Panc1 (cell line): ENCODE results near the gene CSH1. TPM values are rescaled to one million over a fixed set of nuclear protein-coding genes. Genes with fewer than 3 reads are reported as not detected.
"Not testable (repeated sequence)": the region's sequence is repeated elsewhere in the genome, so short reads cannot be mapped to it uniquely, and the experiment has no call there.

Experiments
- ATAC-seq: fragments of 200-7000 bp; cut with Tn5 transposase; 2 replicates; pipeline ENCODE4 v1.9.1; 2020; ENCODE audit warnings: mild to moderate bottlenecking, moderate library complexity
- BruUV-seq: library from RNA; stranded (reverse); fragments of 400-500 nt; replicated peaks from 2 replicates; lab custom pipeline; 2021; lab: Mats Ljungman, UMichigan
- CTCF ChIA-PET: fragments of 300-600 bp; sonication (Branson Sonifier 250); formaldehyde crosslinking; loops from one replicate; lab custom pipeline; 2022; ENCODE audit warnings: antibody characterized with exemption; lab: Charles Lee
- POLR2A ChIA-PET: fragments of 300-600 bp; sonication (Branson Sonifier 250); formaldehyde crosslinking; loops from one replicate; lab custom pipeline; 2022; ENCODE audit warnings: antibody characterized with exemption; lab: Charles Lee
- DNase-seq: peaks from one replicate; pipeline ENCODE4 v3.0.0-alpha.2; 2010; ENCODE audit warnings: low read depth, low spot score
- H3K27ac ChIP-seq: 2 replicates; pipeline ENCODE4 v1.5.1; 2011; ENCODE audit warnings: mild to moderate bottlenecking, low read length, inconsistent platforms
- H3K27me3 ChIP-seq: fragments of 200-500 bp; sonication (Bioruptor generic); 2 replicates; pipeline ENCODE4 v1.6.0; 2014; ENCODE audit warnings: low read length, inconsistent platforms; ENCODE audit not compliant: control insufficient read depth, insufficient read depth
- H3K36me3 ChIP-seq: fragments of 200-500 bp; sonication (Bioruptor generic); 2 replicates; pipeline ENCODE4 v1.5.1; 2014; ENCODE audit warnings: inconsistent platforms, mild to moderate bottlenecking, low read length, moderate library complexity; ENCODE audit not compliant: control insufficient read depth, insufficient read depth
- H3K4me1 ChIP-seq: 2 replicates; pipeline ENCODE4 v1.5.1; 2011; ENCODE audit warnings: inconsistent platforms, mild to moderate bottlenecking, low read length, moderate library complexity; ENCODE audit not compliant: control insufficient read depth, insufficient read depth
- H3K4me3 ChIP-seq, 2 experiments: 2 replicates each; pipeline ENCODE4 v1.5.1; 2011 to 2012; ENCODE audit warnings: low read depth in 2 of 2, low read length in 2 of 2, mild to moderate bottlenecking in 2 of 2, inconsistent platforms in 1 of 2, moderate library complexity in 1 of 2
- H3K9me3 ChIP-seq: fragments of 200-500 bp; sonication (Bioruptor generic); 2 replicates; pipeline ENCODE4 v1.5.1; 2014; ENCODE audit warnings: low read depth, mild to moderate bottlenecking, inconsistent platforms, low read length, moderate library complexity; ENCODE audit not compliant: control insufficient read depth, insufficient read depth
- POLR2AphosphoS5 ChIP-seq: IDR thresholded peaks from 2 replicates; pipeline ENCODE4 v1.6.1; 2012; ENCODE audit warnings: mild to moderate bottlenecking, low read depth, low read length, moderate library complexity
- SIN3A ChIP-seq: IDR thresholded peaks from 2 replicates; pipeline ENCODE4 v1.6.1; 2012; ENCODE audit warnings: low read depth, mild to moderate bottlenecking, low read length, moderate library complexity, borderline replicate concordance; ENCODE audit not compliant: insufficient read depth
- TCF7L2 ChIP-seq: IDR thresholded peaks from 2 replicates; pipeline ENCODE4 v1.6.1; 2011; ENCODE audit warnings: mild to moderate bottlenecking, low read depth, low read length, inconsistent platforms
- in situ Hi-C: cut with HindIII; loops from 2 replicates; pipeline ENCODE4 v1.10.0; 2016; ENCODE audit warnings: low sequenced_read_pairs, low pct_unique_long_range_greater_than_20kb
- intact Hi-C: fragments of 100-400 bp; cut with micrococcal nuclease; formaldehyde crosslinking; loops from one replicate; pipeline ENCODE4 v1.10.0; 2022; ENCODE audit not compliant: unreplicated experiment
- total RNA-seq: library from RNA; stranded (reverse); gene quantifications from one replicate; pipeline ENCODE4 v1.2.1, GENCODE V29; 2021; ENCODE audit not compliant: unreplicated experiment
- TF ChIP-seq, protein P1 (sequence below): fragments of 450-650 bp; IDR thresholded peaks from 2 replicates; pipeline ENCODE4 v1.5.1; 2017; ENCODE audit warnings: mild to moderate bottlenecking
- TF ChIP-seq, protein P2 (sequence below), 2 experiments: IDR thresholded peaks; 2 replicates each; pipeline ENCODE4 v1.6.1; 2011 to 2012; ENCODE audit warnings: low read depth in 2 of 2, control low read depth in 1 of 2, low read length in 1 of 2, mild to moderate bottlenecking in 1 of 2, moderate library complexity in 1 of 2; ENCODE audit not compliant: insufficient read depth in 1 of 2

The CSH1 gene
- total RNA-seq, 1 experiment from 2014 or later = not detected

DNA sequence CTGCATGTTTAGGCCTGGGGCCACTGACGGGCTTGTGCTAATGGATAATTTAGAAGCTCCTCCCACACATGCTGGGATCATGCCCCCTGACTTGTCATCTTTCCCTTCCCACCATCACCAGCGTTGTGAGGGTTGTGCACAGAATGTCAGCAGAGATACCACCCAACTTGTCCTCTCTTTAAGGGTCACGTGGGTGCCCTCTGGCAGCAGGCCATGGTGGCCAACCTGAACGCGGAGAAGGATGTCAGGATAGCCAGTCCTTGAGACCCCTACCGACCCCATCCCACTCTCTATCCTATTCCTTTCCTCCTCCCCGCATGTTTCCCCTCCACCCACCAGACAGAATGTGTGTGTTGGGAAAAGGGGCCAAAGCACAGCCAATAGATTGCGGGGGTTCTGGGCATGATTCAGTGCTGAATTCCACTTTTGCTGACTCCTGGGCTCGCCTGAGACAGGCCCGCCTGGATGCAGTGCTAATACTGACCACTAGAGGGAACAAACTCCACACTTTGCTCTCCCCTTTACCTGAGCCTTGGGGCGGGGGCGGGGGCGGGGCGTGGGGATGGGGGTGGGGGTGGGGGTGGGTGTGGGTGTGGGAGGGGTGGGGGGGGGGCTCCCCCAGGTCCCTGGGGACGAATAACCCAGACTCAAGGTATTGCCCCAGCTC is 14.3 kb downstream of the CSH1 start, which contains the start of gene GH2:
GH2 (minus strand) TSS at position 10 of the 667 bp plus-strand sequence. CDS start 143 bp downstream, outside the sequence.
- H3K4me3 ChIP-seq = no peak within 1 kb of the TSS
- no peaks in the 10 kb centered on the region for H3K27me3 ChIP-seq
- no peaks in the 10 kb centered on the region for H3K36me3 ChIP-seq
- no peaks in the 10 kb centered on the region for H3K9me3 ChIP-seq
- ChIA-PET CTCF (interaction anchor here (0.7 kb wide), 1 partner anchor 12 kb away, joined by 4 read pairs; no protein-coding TSS in a partner anchor), POLR2A (no interaction called here)
- intact Hi-C loops (no loop called here), in situ Hi-C loops (no loop called here)
- no peak within 1 kb of the TSS for H3K27ac ChIP-seq
- no TSS peak for BruUV-seq
- peak; percentile 87 for ATAC-seq
- H3K4me1 ChIP-seq = no peaks in the 10 kb centered on the region
- peak; percentile 35 for DNase-seq
- TF ChIP-seq, protein P1, sequence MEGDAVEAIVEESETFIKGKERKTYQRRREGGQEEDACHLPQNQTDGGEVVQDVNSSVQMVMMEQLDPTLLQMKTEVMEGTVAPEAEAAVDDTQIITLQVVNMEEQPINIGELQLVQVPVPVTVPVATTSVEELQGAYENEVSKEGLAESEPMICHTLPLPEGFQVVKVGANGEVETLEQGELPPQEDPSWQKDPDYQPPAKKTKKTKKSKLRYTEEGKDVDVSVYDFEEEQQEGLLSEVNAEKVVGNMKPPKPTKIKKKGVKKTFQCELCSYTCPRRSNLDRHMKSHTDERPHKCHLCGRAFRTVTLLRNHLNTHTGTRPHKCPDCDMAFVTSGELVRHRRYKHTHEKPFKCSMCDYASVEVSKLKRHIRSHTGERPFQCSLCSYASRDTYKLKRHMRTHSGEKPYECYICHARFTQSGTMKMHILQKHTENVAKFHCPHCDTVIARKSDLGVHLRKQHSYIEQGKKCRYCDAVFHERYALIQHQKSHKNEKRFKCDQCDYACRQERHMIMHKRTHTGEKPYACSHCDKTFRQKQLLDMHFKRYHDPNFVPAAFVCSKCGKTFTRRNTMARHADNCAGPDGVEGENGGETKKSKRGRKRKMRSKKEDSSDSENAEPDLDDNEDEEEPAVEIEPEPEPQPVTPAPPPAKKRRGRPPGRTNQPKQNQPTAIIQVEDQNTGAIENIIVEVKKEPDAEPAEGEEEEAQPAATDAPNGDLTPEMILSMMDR = peak; percentile 63
- no peak for TF ChIP-seq TCF7L2

DNA sequence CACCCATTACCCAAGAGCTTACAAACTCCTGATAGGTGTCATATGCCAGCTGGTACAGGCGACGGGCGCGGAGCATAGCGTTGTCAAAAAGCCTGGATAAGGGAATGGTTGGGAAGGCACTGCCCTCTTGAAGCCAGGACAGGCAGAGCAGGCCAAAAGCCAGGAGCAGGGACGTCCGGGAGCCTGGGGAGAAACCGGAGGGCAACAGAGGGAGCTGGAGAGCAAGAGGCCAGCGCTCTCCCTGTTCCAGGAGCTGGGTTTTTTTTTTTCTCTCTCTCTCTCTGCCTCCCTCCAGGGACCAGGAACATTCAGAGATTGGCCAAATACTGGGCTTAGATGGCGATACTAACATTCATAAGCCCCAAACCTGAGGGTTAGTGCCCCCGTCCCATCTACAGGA is 15.0 kb downstream of the CSH1 start:
- H3K27me3 ChIP-seq, POLR2A ChIA-PET, ATAC-seq, H3K36me3 ChIP-seq, H3K27ac ChIP-seq, in situ Hi-C loops, intact Hi-C loops, H3K4me1 ChIP-seq, BruUV-seq, DNase-seq, H3K9me3 ChIP-seq, H3K4me3 ChIP-seq: not testable (repeated sequence)
- CTCF ChIA-PET = interaction anchor here (0.7 kb wide), 1 partner anchor 12 kb away, joined by 4 read pairs; no protein-coding TSS in a partner anchor
- TF ChIP-seq, protein P1 = peak; percentile 17; the same call in 1 of the 2 replicates

DNA sequence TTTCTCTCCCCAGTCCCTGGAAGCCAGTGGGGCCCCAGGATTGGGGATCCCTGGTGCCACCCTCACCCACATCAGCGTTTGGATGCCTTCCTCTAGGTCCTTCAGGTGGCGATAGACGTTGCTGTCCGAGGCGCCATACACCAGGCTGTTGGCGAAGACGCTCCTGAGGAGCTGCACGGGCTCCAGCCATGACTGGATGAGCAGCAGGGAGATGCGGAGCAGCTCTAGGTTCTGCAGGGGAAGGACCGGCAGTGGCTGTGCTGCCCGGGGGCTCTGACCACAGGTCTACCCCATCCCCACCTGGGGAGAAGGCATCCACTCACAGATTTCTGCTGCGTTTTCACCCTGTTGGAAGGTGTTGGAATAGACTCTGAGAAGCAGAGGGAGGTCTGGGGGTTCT is 15.7 kb downstream of the CSH1 start:
- no peaks in the 10 kb centered on the region for H3K9me3 ChIP-seq
- TF ChIP-seq SIN3A (no peak), TCF7L2 (no peak), POLR2AphosphoS5 (no peak)
- TF ChIP-seq, protein P2, sequence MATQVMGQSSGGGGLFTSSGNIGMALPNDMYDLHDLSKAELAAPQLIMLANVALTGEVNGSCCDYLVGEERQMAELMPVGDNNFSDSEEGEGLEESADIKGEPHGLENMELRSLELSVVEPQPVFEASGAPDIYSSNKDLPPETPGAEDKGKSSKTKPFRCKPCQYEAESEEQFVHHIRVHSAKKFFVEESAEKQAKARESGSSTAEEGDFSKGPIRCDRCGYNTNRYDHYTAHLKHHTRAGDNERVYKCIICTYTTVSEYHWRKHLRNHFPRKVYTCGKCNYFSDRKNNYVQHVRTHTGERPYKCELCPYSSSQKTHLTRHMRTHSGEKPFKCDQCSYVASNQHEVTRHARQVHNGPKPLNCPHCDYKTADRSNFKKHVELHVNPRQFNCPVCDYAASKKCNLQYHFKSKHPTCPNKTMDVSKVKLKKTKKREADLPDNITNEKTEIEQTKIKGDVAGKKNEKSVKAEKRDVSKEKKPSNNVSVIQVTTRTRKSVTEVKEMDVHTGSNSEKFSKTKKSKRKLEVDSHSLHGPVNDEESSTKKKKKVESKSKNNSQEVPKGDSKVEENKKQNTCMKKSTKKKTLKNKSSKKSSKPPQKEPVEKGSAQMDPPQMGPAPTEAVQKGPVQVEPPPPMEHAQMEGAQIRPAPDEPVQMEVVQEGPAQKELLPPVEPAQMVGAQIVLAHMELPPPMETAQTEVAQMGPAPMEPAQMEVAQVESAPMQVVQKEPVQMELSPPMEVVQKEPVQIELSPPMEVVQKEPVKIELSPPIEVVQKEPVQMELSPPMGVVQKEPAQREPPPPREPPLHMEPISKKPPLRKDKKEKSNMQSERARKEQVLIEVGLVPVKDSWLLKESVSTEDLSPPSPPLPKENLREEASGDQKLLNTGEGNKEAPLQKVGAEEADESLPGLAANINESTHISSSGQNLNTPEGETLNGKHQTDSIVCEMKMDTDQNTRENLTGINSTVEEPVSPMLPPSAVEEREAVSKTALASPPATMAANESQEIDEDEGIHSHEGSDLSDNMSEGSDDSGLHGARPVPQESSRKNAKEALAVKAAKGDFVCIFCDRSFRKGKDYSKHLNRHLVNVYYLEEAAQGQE (IDR thresholded peaks at IDR 0.05; ENCODE audit: insufficient read depth in 1 of 2, low read depth in 2 of 2, low read length in 1 of 2) = no peak
- TF ChIP-seq, protein P1 = no peak
- intact Hi-C loops = no loop called here
- CTCF ChIA-PET = no interaction called here
- H3K4me3 ChIP-seq = no peak overlapping the region
- ATAC-seq (no peak), DNase-seq (no peak)
- H3K36me3 ChIP-seq = no peaks in the 10 kb centered on the region
- no peaks in the 10 kb centered on the region for H3K4me1 ChIP-seq
- H3K27ac ChIP-seq = no peak overlapping the region
- H3K27me3 ChIP-seq = no peaks in the 10 kb centered on the region
- no TSS peak for BruUV-seq
- in situ Hi-C loops = no loop called here
- POLR2A ChIA-PET = no interaction called here

DNA sequence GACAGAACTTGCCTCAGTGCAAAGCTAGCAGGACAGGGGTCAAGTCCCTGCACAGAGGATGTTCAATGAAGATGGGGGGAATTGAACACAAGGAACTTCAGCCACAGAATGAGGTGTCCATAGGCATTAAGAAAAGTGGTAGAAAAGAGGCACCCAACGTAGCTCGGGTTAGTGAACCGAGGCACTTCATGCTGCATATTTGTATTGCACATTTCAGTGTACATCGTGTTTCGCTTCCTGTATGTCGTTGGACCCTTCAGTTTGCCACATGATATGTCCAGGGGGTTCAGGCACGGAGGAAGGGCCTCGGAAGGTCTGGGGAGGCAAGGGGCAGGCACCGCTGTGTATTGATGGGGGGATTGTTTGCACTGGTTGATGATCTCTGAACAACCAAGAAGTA is 18.0 kb downstream of the CSH1 start:
- H3K4me1 ChIP-seq, H3K36me3 ChIP-seq, H3K27me3 ChIP-seq, intact Hi-C loops, BruUV-seq, H3K4me3 ChIP-seq, CTCF ChIA-PET, H3K27ac ChIP-seq, DNase-seq, POLR2A ChIA-PET, in situ Hi-C loops, H3K9me3 ChIP-seq, ATAC-seq: not testable (repeated sequence)
